Measurements from ENCODE around the gene TNS3.

The TNS3 gene

GRCh38 chr7:47493976-47494911, 87.7 kb downstream of the TNS3 start:
- no peaks in the 10 kb centered on the region for H3K36me3 ChIP-seq (ENCODE audit: insufficient read depth)
- no peak overlapping the region for H3K4me3 ChIP-seq (IDR thresholded peaks at IDR 0.05; ENCODE audit: insufficient read depth, low read depth, low read length)
- H3K4me1 ChIP-seq (ENCODE audit: low read depth, poor library complexity, severe bottlenecking) = peaks cover 71% of the 10 kb centered on the region
- peak overlapping the region; percentile 83 for H3K4me2 ChIP-seq
- peak overlapping the region; percentile 92 for H3K27ac ChIP-seq
- no peaks in the 10 kb centered on the region; the same call in 1 of the 2 replicates for H3K79me2 ChIP-seq (ENCODE audit: insufficient read depth, low read depth)
- no peak for TF ChIP-seq CTCF (conservative IDR thresholded peaks at IDR 0.05; ENCODE audit: low read depth, low read length)
- H3K9ac ChIP-seq = peak overlapping the region; percentile 65
- no peaks in the 10 kb centered on the region for H4K20me1 ChIP-seq (ENCODE audit: insufficient read depth)
- H3K27me3 ChIP-seq (ENCODE audit: insufficient read depth, low read depth) = no peaks in the 10 kb centered on the region
- peak overlapping the region; percentile 24 for H2AFZ ChIP-seq (ENCODE audit: low read depth)

DNA sequence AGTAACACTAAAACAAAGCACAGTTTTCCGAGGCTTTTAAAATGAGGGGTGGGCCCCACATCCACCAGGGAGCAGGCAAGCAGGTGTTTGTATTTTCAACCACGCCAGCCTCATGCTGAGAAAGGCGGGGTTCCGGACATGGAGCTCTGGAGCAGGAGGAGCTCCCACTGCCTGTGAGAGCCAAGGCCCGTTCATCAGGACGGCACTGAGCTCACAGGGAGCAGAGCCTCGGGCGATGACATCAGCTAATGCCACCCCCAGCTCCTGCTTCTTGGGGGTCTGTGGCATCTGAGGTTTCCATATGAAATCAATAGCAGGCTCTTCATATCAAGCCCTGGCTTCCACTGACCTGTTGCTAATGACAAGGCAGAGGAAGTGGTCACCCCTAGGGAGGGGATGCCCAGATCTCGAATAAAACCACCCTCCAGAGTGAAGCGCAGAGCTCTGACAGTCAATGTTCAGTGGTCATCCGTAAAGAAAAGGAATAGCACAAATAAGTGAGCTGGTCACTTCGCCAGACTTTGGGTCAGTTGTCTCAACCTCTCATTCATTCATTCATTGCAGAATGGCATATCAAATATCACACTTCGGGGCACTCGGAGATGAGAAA, 89.1 kb downstream of the TNS3 start:
- Histone ChIP-seq H3K36me3 (ENCODE audit: insufficient read depth) (no peaks in the 10 kb centered on the region), H3K79me2 (ENCODE audit: insufficient read depth, low read depth) (no peaks in the 10 kb centered on the region; the same call in 1 of the 2 replicates), H3K27ac (no peak overlapping the region), H2AFZ (ENCODE audit: low read depth) (no peak overlapping the region), H3K9ac (no peak overlapping the region), H3K4me1 (ENCODE audit: low read depth, poor library complexity, severe bottlenecking) (peaks cover 56% of the 10 kb centered on the region), H3K4me3 (IDR thresholded peaks at IDR 0.05; ENCODE audit: insufficient read depth, low read depth, low read length) (no peak overlapping the region), H4K20me1 (ENCODE audit: insufficient read depth) (no peaks in the 10 kb centered on the region), H3K4me2 (0 out of 2 replicates have a peak overlapping the region, but pooled peaks have one; percentile 83), H3K27me3 (ENCODE audit: insufficient read depth, low read depth) (no peaks in the 10 kb centered on the region)
- no peak for TF ChIP-seq CTCF (conservative IDR thresholded peaks at IDR 0.05; ENCODE audit: low read depth, low read length)

DNA sequence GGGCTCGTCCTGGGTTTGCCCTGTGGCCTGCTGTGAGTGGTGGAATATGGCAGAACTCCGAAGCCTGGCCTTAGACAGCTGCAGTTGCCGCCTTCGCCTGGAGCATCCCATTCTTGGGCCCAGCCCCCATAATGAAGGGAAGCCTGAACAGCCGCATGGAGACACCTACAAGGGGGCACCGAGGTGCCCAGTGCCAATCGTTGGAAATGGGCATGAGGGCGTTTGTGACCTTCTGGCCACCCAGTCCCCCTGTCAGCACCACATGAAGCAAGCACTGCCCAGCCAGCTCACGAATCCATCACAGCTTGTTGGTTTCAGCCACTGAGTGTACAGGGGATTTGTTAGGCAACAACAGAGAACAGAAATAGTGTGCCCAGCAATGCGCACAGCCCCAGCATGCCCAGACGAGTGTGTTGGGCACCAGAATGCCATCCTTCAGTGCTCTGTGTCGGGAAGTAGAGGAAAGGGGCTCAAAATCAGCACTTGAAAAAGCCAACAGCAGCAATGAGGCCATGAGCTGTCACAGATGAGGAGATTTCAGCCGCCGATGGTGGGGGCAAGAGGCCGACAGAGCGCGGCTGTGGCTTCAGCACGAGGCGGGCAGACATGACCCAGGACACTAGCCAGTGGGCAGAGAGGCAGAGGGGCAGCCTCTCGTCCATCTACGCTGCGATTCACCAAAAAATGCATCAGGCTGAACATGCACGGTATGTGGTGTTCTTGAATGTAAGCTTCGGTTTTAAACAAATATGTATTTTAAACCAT, 91.2 kb downstream of the TNS3 start:
- H3K27me3 ChIP-seq (ENCODE audit: insufficient read depth, low read depth) = no peaks in the 10 kb centered on the region
- no peak overlapping the region for H3K4me3 ChIP-seq (IDR thresholded peaks at IDR 0.05; ENCODE audit: insufficient read depth, low read depth, low read length)
- peaks cover 40% of the 10 kb centered on the region for H3K4me1 ChIP-seq (ENCODE audit: low read depth, poor library complexity, severe bottlenecking)
- H3K9ac ChIP-seq = no peak overlapping the region
- no peak overlapping the region for H2AFZ ChIP-seq (ENCODE audit: low read depth)
- no peak overlapping the region for H3K27ac ChIP-seq
- H4K20me1 ChIP-seq (ENCODE audit: insufficient read depth) = no peaks in the 10 kb centered on the region
- H3K79me2 ChIP-seq (ENCODE audit: insufficient read depth, low read depth) = no peaks in the 10 kb centered on the region
- TF ChIP-seq CTCF (conservative IDR thresholded peaks at IDR 0.05; ENCODE audit: low read depth, low read length) = no peak
- H3K36me3 ChIP-seq (ENCODE audit: insufficient read depth) = no peaks in the 10 kb centered on the region
- H3K4me2 ChIP-seq = no peak overlapping the region

- no peak overlapping the region for H3K9ac ChIP-seq
- H3K27me3 ChIP-seq (ENCODE audit: insufficient read depth, low read depth) = no peaks in the 10 kb centered on the region
- no peak overlapping the region for H3K27ac ChIP-seq
- no peaks in the 10 kb centered on the region for H3K79me2 ChIP-seq (ENCODE audit: insufficient read depth, low read depth)
- H4K20me1 ChIP-seq (ENCODE audit: insufficient read depth) = no peaks in the 10 kb centered on the region
- H3K36me3 ChIP-seq (ENCODE audit: insufficient read depth) = no peaks in the 10 kb centered on the region
- no peak overlapping the region for H3K4me2 ChIP-seq
- no peak overlapping the region for H2AFZ ChIP-seq (ENCODE audit: low read depth)
- H3K4me1 ChIP-seq (ENCODE audit: low read depth, poor library complexity, severe bottlenecking) = peaks cover 33% of the 10 kb centered on the region
- no peak overlapping the region for H3K4me3 ChIP-seq (IDR thresholded peaks at IDR 0.05; ENCODE audit: insufficient read depth, low read depth, low read length)
- TF ChIP-seq CTCF (conservative IDR thresholded peaks at IDR 0.05; ENCODE audit: low read depth, low read length) = no peak
Observed at GRCh38 chr7:47489624-47490023, 92.3 kb downstream of the TNS3 start.

All from KMS-11 (cell line).